CD4-positive, CD25-positive, alpha-beta regulatory T cell (primary cell): ENCODE results near the gene TRAF6. TPM values are rescaled to one million over a fixed set of nuclear protein-coding genes. Genes with fewer than 3 reads are reported as not detected.

Experiments used
- ATAC-seq, 2 donors: fragments of 150-1000 bp; cut with Tn5 transposase; one replicate each; pipeline ENCODE4 v1.10.0; 2021; ENCODE audit warnings: low read depth in 2 of 2, moderate number of reproducible peaks in 2 of 2, moderate library complexity in 1 of 2
- DNase-seq, 3 donors: peaks; one replicate each; pipeline versions ENCODE4 v3.0.0 to v3.0.0-alpha.2; 2012 to 2022; ENCODE audit warnings: mixed read lengths in 1 of 3
- H3K27ac ChIP-seq: one replicate; pipeline ENCODE4 v1.7.0; 2013; ENCODE audit warnings: mild to moderate bottlenecking, low read length; ENCODE audit not compliant: insufficient read depth, poor library complexity, severe bottlenecking
- H3K27me3 ChIP-seq: one replicate; pipeline ENCODE4 v1.7.0; 2013; ENCODE audit warnings: low read length; ENCODE audit not compliant: control insufficient read depth, insufficient read depth
- H3K36me3 ChIP-seq: one replicate; pipeline ENCODE4 v1.7.0; 2013; ENCODE audit warnings: mild to moderate bottlenecking, low read length, moderate library complexity; ENCODE audit not compliant: control insufficient read depth, insufficient read depth
- H3K4me1 ChIP-seq: 2 replicates; pipeline ENCODE4 v1.7.0; 2013; ENCODE audit warnings: mild to moderate bottlenecking, low read length; ENCODE audit not compliant: insufficient read depth, control insufficient read depth, poor library complexity, severe bottlenecking
- H3K4me3 ChIP-seq: one replicate; pipeline ENCODE4 v1.7.0; 2013; ENCODE audit warnings: low read depth, mild to moderate bottlenecking, low read length, moderate library complexity
- H3K9me3 ChIP-seq, 2 experiments: 1 replicate in 1 of 2; 2 replicates in 1 of 2; pipeline ENCODE4 v1.7.0; 2013; ENCODE audit warnings: low read length in 2 of 2, mild to moderate bottlenecking in 1 of 2, moderate library complexity in 1 of 2; ENCODE audit not compliant: control insufficient read depth in 2 of 2
- H3K27ac Mint-ChIP-seq, 3 donors: one replicate each; pipeline ENCODE4 v1.8.0; 2020 to 2022; ENCODE audit warnings: mild to moderate bottlenecking in 3 of 3, mixed read lengths in 3 of 3, moderate library complexity in 2 of 3
- H3K27me3 Mint-ChIP-seq: one replicate; pipeline ENCODE4 v1.8.0; 2022; ENCODE audit warnings: mild to moderate bottlenecking, mixed read lengths
- H3K36me3 Mint-ChIP-seq: one replicate; pipeline ENCODE4 v1.8.0; 2020; ENCODE audit warnings: mixed read lengths
- H3K4me1 Mint-ChIP-seq, 4 donors: one replicate each; pipeline ENCODE4 v1.8.0; 2020 to 2022; ENCODE audit warnings: mixed read lengths in 4 of 4, mild to moderate bottlenecking in 1 of 4
- H3K4me3 Mint-ChIP-seq, 4 donors: one replicate each; pipeline ENCODE4 v1.8.0; 2020 to 2022; ENCODE audit warnings: mild to moderate bottlenecking in 4 of 4, mixed read lengths in 4 of 4, moderate library complexity in 3 of 4
- H3K9me3 Mint-ChIP-seq, 7 donors: one replicate each; pipeline ENCODE4 v1.8.0; 2020 to 2022; ENCODE audit warnings: mixed read lengths in 7 of 7, mild to moderate bottlenecking in 3 of 7, moderate library complexity in 2 of 7
- polyA plus RNA-seq, 4 donors: library from polyadenylated mRNA; unstranded; fragments of 300-500 nt; fragmentation: Illumina TruSeq; gene quantifications; one replicate each; pipeline ENCODE4 v1.2.3, GENCODE V29; 2021
- total RNA-seq: library from RNA; stranded (reverse); gene quantifications from one replicate; pipeline ENCODE4 v1.2.3, GENCODE V29; 2022

Gene TRAF6
- total and polyA plus RNA-seq, 5 donors from 2014 or later = 6.3 to 29.7 (median 10.6) TPM

- Mint-ChIP-seq H3K4me1 (peaks cover 32 to 55% (median 45%) of the 10 kb centered on the region in 4 donors), H3K9me3 (no peaks in the 10 kb centered on the region), H3K36me3 (peaks cover 9% of the 10 kb centered on the region), H3K27ac (peak overlapping the region in 1 of 3 donors; percentile 89), H3K27me3 (no peaks in the 10 kb centered on the region), H3K4me3 (peak overlapping the region; percentile 91 to 99 (median 97))
- H3K27ac ChIP-seq = no peak overlapping the region
- H3K27me3 ChIP-seq = peaks cover 2% of the 10 kb centered on the region
- no peaks in the 10 kb centered on the region for H3K9me3 ChIP-seq
- DNase-seq (no peak), ATAC-seq (no peak)
- H3K36me3 ChIP-seq = peaks cover 5% of the 10 kb centered on the region
- H3K4me3 ChIP-seq = peak overlapping the region; percentile 89
- H3K4me1 ChIP-seq = peaks cover 25% of the 10 kb centered on the region
Observed at GRCh38 chr11:36507824-36508489, 2.1 kb downstream of the TRAF6 start.

- H3K27me3 Mint-ChIP-seq = no peaks in the 10 kb centered on the region
- Histone ChIP-seq H3K36me3 (peaks cover 38% of the 10 kb centered on the region), H3K4me3 (no peak overlapping the region), H3K4me1 (no peaks in the 10 kb centered on the region), H3K27me3 (no peaks in the 10 kb centered on the region), H3K27ac (no peak overlapping the region), H3K9me3 (no peaks in the 10 kb centered on the region)
- H3K9me3 Mint-ChIP-seq = no peaks in the 10 kb centered on the region
- peaks cover 43 to 57% (median 50%) of the 10 kb centered on the region in 4 donors for H3K4me1 Mint-ChIP-seq
- no peak overlapping the region for H3K27ac Mint-ChIP-seq
- DNase-seq = no peak
- ATAC-seq = no peak
- H3K36me3 Mint-ChIP-seq = peaks cover 34% of the 10 kb centered on the region
- H3K4me3 Mint-ChIP-seq = no peak overlapping the region
Observed at GRCh38 chr11:36501236-36501635, 8.8 kb downstream of the TRAF6 start.

- H3K27me3 Mint-ChIP-seq = no peaks in the 10 kb centered on the region
- H3K4me1 Mint-ChIP-seq = peaks cover 35 to 48% (median 42%) of the 10 kb centered on the region in 4 donors
- H3K4me1 ChIP-seq = no peaks in the 10 kb centered on the region
- H3K4me3 Mint-ChIP-seq = no peak overlapping the region
- ATAC-seq = no peak
- H3K27me3 ChIP-seq = no peaks in the 10 kb centered on the region
- no peak overlapping the region for H3K27ac ChIP-seq
- peaks cover 34% of the 10 kb centered on the region for H3K36me3 Mint-ChIP-seq
- no peak overlapping the region for H3K4me3 ChIP-seq
- H3K9me3 ChIP-seq = no peaks in the 10 kb centered on the region
- no peak for DNase-seq
- no peaks in the 10 kb centered on the region for H3K9me3 Mint-ChIP-seq
- peak overlapping the region in 2 of 3 donors; percentile 38 to 59 for H3K27ac Mint-ChIP-seq
- H3K36me3 ChIP-seq = peaks cover 45% of the 10 kb centered on the region
Observed at GRCh38 chr11:36500315-36500721, 9.8 kb downstream of the TRAF6 start.

GRCh38 chr11:36499315-36499714, 10.8 kb downstream of the TRAF6 start:
- Histone ChIP-seq H3K4me3 (no peak overlapping the region), H3K27me3 (no peaks in the 10 kb centered on the region), H3K27ac (no peak overlapping the region), H3K36me3 (peaks cover 52% of the 10 kb centered on the region), H3K9me3 (no peaks in the 10 kb centered on the region), H3K4me1 (no peaks in the 10 kb centered on the region)
- Mint-ChIP-seq H3K36me3 (peaks cover 31% of the 10 kb centered on the region), H3K27me3 (no peaks in the 10 kb centered on the region), H3K9me3 (no peaks in the 10 kb centered on the region), H3K27ac (no peak overlapping the region), H3K4me3 (no peak overlapping the region), H3K4me1 (peaks cover 28 to 39% (median 36%) of the 10 kb centered on the region in 4 donors)
- DNase-seq (no peak), ATAC-seq (no peak)

GRCh38 chr11:36498721-36499120, 11.4 kb downstream of the TRAF6 start:
- no peak overlapping the region for H3K4me3 ChIP-seq
- peaks cover 28% of the 10 kb centered on the region for H3K36me3 Mint-ChIP-seq
- H3K4me1 ChIP-seq = no peaks in the 10 kb centered on the region
- DNase-seq (no peak), ATAC-seq (no peak)
- peaks cover 26 to 33% (median 31%) of the 10 kb centered on the region in 4 donors for H3K4me1 Mint-ChIP-seq
- H3K27me3 ChIP-seq = no peaks in the 10 kb centered on the region
- H3K27me3 Mint-ChIP-seq = no peaks in the 10 kb centered on the region
- no peak overlapping the region for H3K27ac ChIP-seq
- no peak overlapping the region for H3K27ac Mint-ChIP-seq
- peaks cover 56% of the 10 kb centered on the region for H3K36me3 ChIP-seq
- H3K9me3 ChIP-seq = no peaks in the 10 kb centered on the region
- no peak overlapping the region for H3K4me3 Mint-ChIP-seq
- no peaks in the 10 kb centered on the region for H3K9me3 Mint-ChIP-seq

- H3K36me3 Mint-ChIP-seq = peaks cover 39% of the 10 kb centered on the region
- H3K9me3 ChIP-seq = no peaks in the 10 kb centered on the region
- H3K4me1 ChIP-seq = peaks cover 6% of the 10 kb centered on the region
- H3K36me3 ChIP-seq = peaks cover 69% of the 10 kb centered on the region
- H3K27ac ChIP-seq = peak overlapping the region; percentile 41
- H3K4me1 Mint-ChIP-seq = peaks cover 5 to 23% (median 15%) of the 10 kb centered on the region in 4 donors
- no peak overlapping the region for H3K27ac Mint-ChIP-seq
- H3K4me3 ChIP-seq = no peak overlapping the region
- DNase-seq (no peak), ATAC-seq (no peak)
- no peaks in the 10 kb centered on the region for H3K27me3 Mint-ChIP-seq
- no peaks in the 10 kb centered on the region for H3K9me3 Mint-ChIP-seq
- H3K27me3 ChIP-seq = no peaks in the 10 kb centered on the region
- H3K4me3 Mint-ChIP-seq = no peak overlapping the region
Observed at GRCh38 chr11:36493332-36493731, 16.7 kb downstream of the TRAF6 start.

- peak in 2 of 3 donors; percentile 49 to 74 for DNase-seq
- H3K4me1 ChIP-seq = peaks cover 11% of the 10 kb centered on the region
- H3K27me3 ChIP-seq = no peaks in the 10 kb centered on the region
- no peaks in the 10 kb centered on the region for H3K9me3 ChIP-seq
- Mint-ChIP-seq H3K4me1 (peaks cover 10 to 27% (median 19%) of the 10 kb centered on the region in 4 donors), H3K27me3 (no peaks in the 10 kb centered on the region), H3K9me3 (no peaks in the 10 kb centered on the region), H3K4me3 (no peak overlapping the region), H3K27ac (peak overlapping the region in 1 of 3 donors; percentile 56), H3K36me3 (peaks cover 41% of the 10 kb centered on the region)
- H3K4me3 ChIP-seq = no peak overlapping the region
- ATAC-seq = peak; percentile 39 to 52
- peak overlapping the region; percentile 41 for H3K27ac ChIP-seq
- peaks cover 66% of the 10 kb centered on the region for H3K36me3 ChIP-seq
Observed at GRCh38 chr11:36492724-36493304, 17.3 kb downstream of the TRAF6 start.
